Right lobe of liver (tissue), 6 donors: ENCODE measurements around the gene ITGAD. TPM values are rescaled to one million over a fixed set of nuclear protein-coding genes. Genes with fewer than 3 reads are reported as not detected.

Experiments
- ATAC-seq, 4 donors: fragments of 200-7000 bp; cut with Tn5 transposase; one replicate each; pipeline ENCODE4 v1.9.1; 2020; ENCODE audit warnings: mild to moderate bottlenecking in 4 of 4, moderate library complexity in 4 of 4
- DNase-seq, 3 donors: peaks; one replicate each; pipeline ENCODE4 v3.0.0-alpha.2; 2020
- H3K27ac ChIP-seq, 3 donors: fragments of 200-600 bp; one replicate each; pipeline ENCODE4 v1.8.0; 2022
- H3K27me3 ChIP-seq, 2 donors: fragments of 200-600 bp; one replicate each; pipeline ENCODE4 v1.8.0; 2022
- H3K36me3 ChIP-seq, 4 donors: fragments of 200-600 bp; sonication (generic) in 1 of 4; one replicate each; pipeline versions ENCODE4 v1.5.1 to v1.8.0; 2017 to 2022; ENCODE audit warnings: control low read depth in 1 of 4
- H3K4me1 ChIP-seq, 4 donors: fragments of 200-600 bp; sonication (generic) in 1 of 4; one replicate each; pipeline versions ENCODE4 v1.5.1 to v1.8.0; 2017 to 2022; ENCODE audit warnings: control low read depth in 1 of 4
- H3K4me3 ChIP-seq, 3 donors: fragments of 200-600 bp; one replicate each; pipeline ENCODE4 v1.8.0; 2022
- H3K9me3 ChIP-seq, 4 donors: fragments of 200-600 bp; sonication (generic) in 1 of 4; one replicate each; pipeline versions ENCODE4 v1.5.1 to v1.8.0; 2017 to 2022; ENCODE audit warnings: control low read depth in 1 of 4
- CTCF ChIP-seq, 4 donors: fragments of 200-600 bp in 3 of 4; fragments of 450-650 bp in 1 of 4; IDR thresholded peaks; one replicate each; pipeline versions ENCODE4 v1.5.1 to v1.8.0; 2016 to 2022; ENCODE audit warnings: antibody characterized with exemption in 4 of 4, mild to moderate bottlenecking in 2 of 4
- POLR2A ChIP-seq: fragments of 450-650 bp; IDR thresholded peaks from one replicate; pipeline ENCODE4 v1.6.1; 2017; ENCODE audit warnings: antibody characterized with exemption, mild to moderate bottlenecking
- whole genome bisulfite sequencing: methylation state at CpG from one replicate; pipeline ENCODE4 v1.1.6; 2018; ENCODE audit warnings: low coverage, low lambda C conversion rate; ENCODE audit not compliant: insufficient coverage; ENCODE audit errors: missing lambda C conversion rate; 5-methylcytosine and 5-hydroxymethylcytosine counted together
- intact Hi-C, 2 donors: fragments of 100-400 bp; cut with DNase I; formaldehyde crosslinking; loops; one replicate each; pipeline versions ENCODE4 v1.11.2 to v1.14.1; 2022
- total RNA-seq, 6 experiments: library from RNA; depleted of rRNA in 2 of 6; stranded (reverse); fragments of >200 nt in 2 of 6; fragmentation: NEBNext Ultra II Directional in 3 of 6; extraction: Animal tissue kit (Norgen Biotek cat#: 25700) in 3 of 6; gene quantifications; one replicate each; pipeline versions ENCODE4 v1.1.0 to v1.2.4, GENCODE V29; 2016 to 2023
- donor health status: DM: no; HTN: yes; CAD: no.
- donor health status: DM: no; HTN: no; CAD: no.
- donor health status: DM: no; HTN: no; CAD: no.
- donor health status: DM: no; HTN: yes; CAD: no.
- donor health status: DM: no; HTN: yes; CAD: no.

ITGAD gene
- total RNA-seq, 6 experiments from 2014 or later = 0.13 to 2.0 (median 0.69) TPM; not detected in 2

DNA sequence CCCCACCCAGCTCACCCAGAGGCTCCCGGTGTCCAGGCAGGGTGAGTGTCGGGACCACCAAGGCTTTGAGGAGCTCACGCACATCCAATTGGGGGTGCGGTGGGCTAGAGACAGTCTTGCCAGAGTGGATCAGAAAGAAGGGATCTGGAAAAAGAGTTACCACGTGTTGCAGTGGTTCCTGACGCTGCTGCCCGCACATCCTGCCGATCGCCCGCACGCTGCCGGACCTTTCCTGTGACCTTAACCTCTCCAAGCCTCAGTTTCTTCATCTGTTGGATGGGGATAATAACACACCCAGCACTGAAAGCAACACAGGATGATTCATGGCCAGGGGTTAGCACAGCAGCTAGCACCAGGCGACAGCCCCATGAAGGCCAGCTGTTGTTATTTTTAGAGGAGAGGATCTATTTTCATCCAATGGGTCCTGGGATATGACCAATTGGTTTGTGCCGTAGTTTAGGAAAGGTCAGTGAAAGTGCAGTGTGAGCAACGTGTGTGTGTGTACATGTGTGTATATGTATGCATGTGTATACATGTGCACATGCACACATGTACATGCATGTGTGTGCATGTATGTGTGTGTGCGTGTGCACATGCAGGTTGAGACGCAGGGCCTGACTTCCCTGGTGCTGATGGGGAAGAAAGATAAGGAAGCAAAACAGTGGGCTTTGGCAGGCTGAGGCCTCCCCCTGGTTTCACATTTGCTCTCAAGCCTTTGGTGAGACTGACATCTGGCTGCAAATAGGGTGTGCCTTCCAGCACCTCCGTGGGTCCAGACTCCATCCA is 35.6 kb upstream of the ITGAD start:
- H3K4me3 ChIP-seq = no peak overlapping the region
- intact Hi-C loops = loop anchor here in 1 of 2 donors (10.0 kb wide), 1 partner anchor 133 kb away; no protein-coding TSS in a partner anchor
- no peaks in the 10 kb centered on the region for H3K36me3 ChIP-seq
- H3K27ac ChIP-seq = no peak overlapping the region
- TF ChIP-seq CTCF (IDR thresholded peaks at IDR 0.05) (no peak), POLR2A (no peak)
- ATAC-seq (peak in 1 of 4 donors; percentile 33), DNase-seq (no peak)
- H3K27me3 ChIP-seq = no peaks in the 10 kb centered on the region
- H3K4me1 ChIP-seq = no peaks in the 10 kb centered on the region
- H3K9me3 ChIP-seq = no peaks in the 10 kb centered on the region
- WGBS = 56% methylated on average over 5 of the region's 18 CpGs

GRCh38 chr16:31360251-31360650 is 32.9 kb upstream of the ITGAD start:
- TF ChIP-seq CTCF (IDR thresholded peaks at IDR 0.05) (no peak), POLR2A (no peak)
- Histone ChIP-seq H3K4me1 (no peaks in the 10 kb centered on the region), H3K27ac (no peak overlapping the region), H3K27me3 (no peaks in the 10 kb centered on the region), H3K36me3 (no peaks in the 10 kb centered on the region), H3K9me3 (no peaks in the 10 kb centered on the region), H3K4me3 (no peak overlapping the region)
- WGBS = 72% methylated on average over 5 of the region's 7 CpGs
- ATAC-seq (no peak), DNase-seq (no peak)
- intact Hi-C loops = no loop called here

GRCh38 chr16:31361201-31362110 is 31.7 kb upstream of the ITGAD start:
- Histone ChIP-seq H3K4me3 (no peak overlapping the region), H3K27me3 (no peaks in the 10 kb centered on the region), H3K4me1 (no peaks in the 10 kb centered on the region), H3K27ac (no peak overlapping the region), H3K36me3 (no peaks in the 10 kb centered on the region), H3K9me3 (no peaks in the 10 kb centered on the region)
- TF ChIP-seq CTCF (IDR thresholded peaks at IDR 0.05) (no peak), POLR2A (no peak)
- 61% methylated on average over 12 of the region's 28 CpGs for WGBS
- DNase-seq (no peak), ATAC-seq (no peak)
- intact Hi-C loops = no loop called here

GRCh38 chr16:31362476-31363405 is 30.4 kb upstream of the ITGAD start:
- Histone ChIP-seq H3K36me3 (no peaks in the 10 kb centered on the region), H3K4me1 (no peaks in the 10 kb centered on the region)
- peak in 1 of 4 donors; percentile 19 for ATAC-seq

More at GRCh38 chr16:31362476-31363405, 30.4 kb upstream of the ITGAD start:
- Histone ChIP-seq H3K4me3 (no peak overlapping the region), H3K27me3 (no peaks in the 10 kb centered on the region), H3K9me3 (no peaks in the 10 kb centered on the region), H3K27ac (no peak overlapping the region)
- intact Hi-C loops = no loop called here
- no peak for TF ChIP-seq CTCF (IDR thresholded peaks at IDR 0.05)
- no peak for TF ChIP-seq POLR2A
- 80% methylated on average over 8 of the region's 26 CpGs for WGBS
- DNase-seq = peak in 1 of 3 donors; percentile 43
